LNCaP clone FGC (cell line): ENCODE data around the gene MYO9B.

Experiments used
- DNase-seq: peaks from one replicate; pipeline ENCODE4 v3.0.0-alpha.2; 2011; ENCODE audit warnings: low read depth
- H3K4me3 ChIP-seq: 2 replicates; pipeline ENCODE4 v1.5.1; 2011; ENCODE audit warnings: mild to moderate bottlenecking, low read depth, low read length, control low read depth
- CTCF ChIP-seq: IDR thresholded peaks from 2 replicates; pipeline ENCODE4 v1.5.1; 2012; ENCODE audit warnings: mild to moderate bottlenecking; ENCODE audit not compliant: control insufficient read depth, insufficient read depth; ENCODE audit errors: extremely low read depth

MYO9B gene

GRCh38 chr19:17243830-17244617 lies 168.4 kb downstream of the MYO9B start:
- peak overlapping the region; percentile 96 for H3K4me3 ChIP-seq
- no peak for DNase-seq
- no peak for TF ChIP-seq CTCF

GRCh38 chr19:17244618-17245534 lies 169.3 kb downstream of the MYO9B start:
- TF ChIP-seq CTCF = no peak
- peak overlapping the region; percentile 96 for H3K4me3 ChIP-seq
- no peak for DNase-seq

- peak within 1 kb of the TSS; percentile 96 for H3K4me3 ChIP-seq
- no peak for TF ChIP-seq CTCF
- no peak for DNase-seq
These were observed 170.0 kb downstream of the MYO9B start, which contains the start of gene NR2F6 for GRCh38 chr19:17245535-17245984. NR2F6 (minus strand) TSS chr19:17245919; CDS start chr19:17245220, 699 bp downstream.

GRCh38 chr19:17246681-17247425 lies 171.3 kb downstream of the MYO9B start:
- peak overlapping the region; percentile 49; the same call in 1 of the 2 replicates for H3K4me3 ChIP-seq
- no peak for DNase-seq
- TF ChIP-seq CTCF = no peak

DNA sequence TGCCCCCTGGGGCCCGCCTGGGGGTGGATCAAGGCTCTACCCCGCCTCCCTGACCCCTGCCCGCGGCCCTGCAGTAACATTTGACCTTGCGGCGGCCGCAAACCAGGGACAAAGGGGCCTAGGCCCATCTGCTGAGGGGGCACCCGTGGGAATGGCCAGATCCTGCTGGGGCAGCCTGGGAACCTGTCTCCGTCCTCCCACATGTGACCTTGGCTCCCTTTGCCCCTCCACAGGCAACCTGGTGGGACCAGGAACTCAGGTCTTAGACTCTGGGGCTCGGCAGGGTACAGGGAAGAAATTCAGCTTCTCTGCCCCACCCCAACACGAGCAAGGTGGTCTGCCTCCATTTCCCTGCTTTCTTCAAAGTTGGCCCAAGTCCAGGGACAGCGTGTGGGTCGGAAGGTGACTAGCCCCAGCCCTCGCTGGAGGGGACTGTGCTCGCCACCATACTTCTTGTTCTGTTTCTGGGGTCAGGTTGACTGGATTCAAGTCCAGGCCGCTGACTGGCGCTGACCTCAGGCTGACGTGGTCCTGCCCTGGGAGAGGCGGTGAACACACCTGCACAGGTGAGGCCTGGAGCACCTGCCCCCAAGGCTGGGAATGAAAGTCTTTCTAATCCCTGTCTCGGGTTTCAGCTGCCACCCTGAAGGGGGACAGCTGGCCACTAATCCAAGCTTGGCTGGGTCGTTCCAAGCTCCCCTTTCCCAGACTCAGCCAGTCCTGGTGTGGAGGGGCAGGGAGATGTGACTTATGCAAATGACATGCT lies 172.6 kb downstream of the MYO9B start:
- H3K4me3 ChIP-seq = no peak overlapping the region
- TF ChIP-seq CTCF = no peak
- DNase-seq = no peak

- no peak for TF ChIP-seq CTCF
- H3K4me3 ChIP-seq = no peak overlapping the region
- DNase-seq = no peak
These were observed 174.4 kb downstream of the MYO9B start for GRCh38 chr19:17249887-17250548.
